GM18526 (cell line): ENCODE measurements around the gene VAT1.

ENCODE experiments used
- POLR2A ChIP-seq: IDR thresholded peaks from 3 replicates; pipeline ENCODE4 v1.6.1; 2011; ENCODE audit not compliant: insufficient read length; ENCODE audit errors: extremely low read depth

VAT1 gene

DNA sequence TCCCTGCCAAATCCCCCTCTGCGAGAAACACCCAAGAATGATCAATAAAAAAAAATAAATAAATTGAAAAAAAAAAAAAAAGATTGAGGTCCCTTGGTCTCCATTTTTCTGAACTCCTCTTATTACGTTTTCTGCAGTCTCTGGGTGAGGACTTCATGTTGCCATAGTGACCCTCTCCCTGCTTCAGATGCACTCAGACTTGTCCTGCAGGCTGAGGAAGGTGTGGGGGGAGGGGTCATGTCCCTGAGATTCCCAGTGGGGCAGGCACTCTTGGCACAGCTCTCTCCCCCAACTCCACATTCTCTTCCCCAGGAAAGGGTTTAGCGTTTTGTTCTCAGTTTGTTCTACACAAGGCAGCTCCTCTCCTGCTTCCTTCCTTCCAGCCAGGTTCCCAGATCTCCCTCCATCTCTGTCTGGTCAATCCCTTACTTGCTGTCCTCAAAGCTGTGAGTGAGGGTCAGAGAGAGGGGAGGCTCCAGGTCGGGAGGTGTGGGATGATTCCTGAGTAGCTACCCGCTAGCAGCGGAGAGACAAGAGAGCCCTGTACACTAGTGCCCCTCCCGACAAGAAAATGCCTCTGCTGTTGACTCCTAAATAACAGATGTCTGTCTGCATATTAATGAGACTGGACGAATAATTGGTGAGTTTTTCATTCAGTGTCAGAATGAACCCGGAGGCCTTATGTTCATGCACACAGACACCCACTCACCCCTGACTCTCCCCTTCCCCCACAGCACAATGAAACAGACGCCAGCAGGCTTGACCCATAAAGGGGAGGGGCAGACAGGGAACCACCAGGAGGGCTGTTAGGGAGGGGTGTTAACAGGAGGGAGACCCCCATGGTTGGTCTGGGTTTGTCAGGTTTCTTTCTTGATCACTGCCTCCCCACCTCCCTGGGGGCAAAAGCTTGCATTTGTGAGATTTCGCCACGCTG, 12.0 kb upstream of the VAT1 start:
- TF ChIP-seq POLR2A: no peak

DNA sequence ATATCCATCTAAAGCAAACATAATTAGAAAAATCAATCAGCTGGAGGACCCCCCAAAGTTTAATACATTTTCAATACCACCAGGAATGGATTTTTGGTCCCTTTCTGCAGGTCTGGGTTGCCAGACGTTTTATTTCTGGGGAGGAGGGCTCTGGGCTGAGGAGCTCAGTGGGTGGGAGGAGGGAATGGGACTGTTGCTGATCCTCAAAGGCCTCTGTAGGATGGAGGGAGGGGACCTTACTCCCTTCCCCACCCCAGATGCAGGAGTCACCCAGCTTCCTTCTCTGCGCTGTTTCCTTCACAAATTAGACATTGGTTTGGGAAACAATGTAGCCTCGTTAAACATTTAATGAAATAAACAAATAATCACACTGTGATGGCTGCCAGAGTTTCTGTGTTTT, 9.5 kb upstream of the VAT1 start:
- no peak for TF ChIP-seq POLR2A

DNA sequence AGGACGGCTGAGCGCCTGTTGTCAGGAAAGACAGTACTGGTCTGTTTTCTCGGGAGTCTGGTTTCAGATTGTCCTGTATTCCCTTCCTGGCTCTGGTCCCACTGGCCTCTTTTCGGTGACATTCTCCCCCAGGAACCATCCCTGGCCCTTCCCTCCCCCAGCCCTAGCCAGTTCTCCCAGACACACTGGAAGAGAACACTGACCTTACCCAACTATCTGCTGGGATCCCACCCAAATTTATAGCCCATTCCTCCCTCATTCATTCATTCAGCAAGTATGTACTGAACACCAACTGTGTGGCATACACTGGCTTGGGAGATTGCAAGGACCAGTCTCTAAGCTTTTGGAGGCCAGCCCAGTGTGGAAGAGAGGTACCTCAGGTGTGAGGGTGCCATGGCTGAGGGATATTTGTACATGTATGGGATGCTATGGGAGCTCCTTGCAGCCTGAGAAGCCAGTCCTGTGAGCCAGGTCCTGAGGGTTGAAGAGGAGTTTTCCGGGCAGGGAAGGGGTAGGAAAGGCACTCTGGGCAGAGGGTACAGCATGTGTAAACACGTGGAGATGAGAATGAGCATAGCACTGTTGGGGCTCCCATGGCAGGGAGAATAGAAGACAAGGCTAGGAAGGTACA, 8.1 kb upstream of the VAT1 start:
- no peak for TF ChIP-seq POLR2A

DNA sequence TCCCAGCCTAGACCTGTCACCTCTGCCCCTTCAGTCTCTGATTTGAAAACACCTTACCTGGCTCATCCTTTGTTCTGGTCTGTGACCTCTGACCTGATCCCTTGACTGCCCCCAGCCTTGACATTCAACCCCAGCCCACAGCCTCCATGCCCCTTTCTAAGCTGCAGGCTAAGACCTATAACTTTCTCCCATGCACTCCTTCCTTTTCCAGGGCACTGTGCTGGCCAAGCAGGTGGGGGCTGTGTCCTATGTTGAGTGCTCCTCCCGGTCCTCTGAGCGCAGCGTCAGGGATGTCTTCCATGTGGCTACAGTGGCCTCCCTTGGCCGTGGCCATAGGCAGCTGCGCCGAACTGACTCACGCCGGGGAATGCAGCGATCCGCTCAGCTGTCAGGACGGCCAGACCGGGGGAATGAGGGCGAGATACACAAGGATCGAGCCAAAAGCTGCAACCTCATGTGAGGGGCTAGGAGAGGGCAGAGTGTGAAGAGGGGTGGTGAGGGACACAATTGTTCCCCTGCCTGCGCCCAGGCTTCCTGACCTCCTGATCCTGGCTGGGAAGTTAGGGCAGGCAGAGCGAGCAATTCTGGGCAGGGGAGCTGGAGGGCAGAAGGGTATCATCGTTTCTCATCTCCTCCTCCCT, 6.2 kb upstream of the VAT1 start:
- no peak for TF ChIP-seq POLR2A

DNA sequence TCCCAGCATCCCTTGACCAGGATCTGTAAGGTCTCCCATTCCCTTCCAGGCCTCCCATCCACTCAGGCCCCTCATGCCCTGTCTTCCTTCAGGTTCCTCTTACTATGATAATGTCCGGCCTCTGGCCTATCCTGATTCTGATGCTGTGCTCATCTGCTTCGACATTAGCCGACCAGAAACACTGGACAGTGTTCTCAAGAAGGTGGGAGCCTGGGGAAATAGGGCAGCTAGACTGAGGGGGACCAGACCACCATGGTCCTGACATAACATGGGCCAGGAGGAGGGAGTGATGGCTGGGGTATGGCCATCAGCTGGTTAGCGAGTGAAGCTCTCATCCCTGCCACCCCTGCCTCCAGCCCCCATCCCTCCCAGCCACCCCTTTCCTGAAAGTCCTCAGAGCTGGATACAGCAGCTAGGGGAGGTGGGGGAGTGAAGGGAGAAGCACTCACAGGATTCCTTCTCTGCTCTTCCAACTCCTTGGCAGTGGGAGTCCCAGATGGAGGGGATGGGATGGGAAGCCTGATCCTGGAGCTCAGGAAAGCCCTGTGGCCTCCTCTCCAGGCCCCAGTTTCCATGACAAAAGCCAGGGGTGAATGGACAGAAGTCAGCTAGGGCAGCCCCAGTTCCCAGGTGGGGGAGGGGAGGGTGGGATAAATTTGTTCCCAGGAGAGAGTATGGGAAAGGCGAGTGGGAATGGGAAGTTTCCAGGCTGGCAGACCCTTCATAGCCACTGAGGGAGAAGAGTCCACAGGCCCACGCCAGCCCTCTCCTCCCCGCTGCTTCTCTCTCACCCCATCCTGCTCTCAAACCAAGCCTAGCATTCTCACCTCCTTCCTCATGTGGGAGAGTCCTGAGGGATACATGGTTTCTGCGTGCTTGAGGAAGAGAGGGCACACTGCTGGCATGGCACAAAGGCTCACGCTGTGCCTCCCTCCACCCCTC, 5.2 kb upstream of the VAT1 start:
- no peak for TF ChIP-seq POLR2A

DNA sequence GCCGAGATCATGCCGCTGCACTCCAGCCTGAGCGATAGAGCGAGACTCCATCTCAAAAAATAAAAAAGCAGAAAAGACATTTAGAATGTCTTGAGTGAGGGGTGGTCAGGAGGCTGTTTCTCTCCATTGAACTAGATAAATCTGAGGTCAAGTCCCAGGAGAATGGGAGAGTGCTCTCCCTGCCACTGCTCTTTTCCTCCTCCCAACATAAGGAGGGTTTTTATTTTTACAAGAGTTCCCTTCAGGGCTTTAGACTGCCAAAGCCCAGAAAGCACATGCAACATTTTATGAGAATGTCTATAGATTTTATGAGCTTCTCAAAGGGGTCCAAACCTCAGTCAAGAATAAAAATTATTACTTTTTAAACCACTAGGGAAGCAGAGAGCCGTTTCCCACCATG, 4.4 kb upstream of the VAT1 start:
- no peak for TF ChIP-seq POLR2A

DNA sequence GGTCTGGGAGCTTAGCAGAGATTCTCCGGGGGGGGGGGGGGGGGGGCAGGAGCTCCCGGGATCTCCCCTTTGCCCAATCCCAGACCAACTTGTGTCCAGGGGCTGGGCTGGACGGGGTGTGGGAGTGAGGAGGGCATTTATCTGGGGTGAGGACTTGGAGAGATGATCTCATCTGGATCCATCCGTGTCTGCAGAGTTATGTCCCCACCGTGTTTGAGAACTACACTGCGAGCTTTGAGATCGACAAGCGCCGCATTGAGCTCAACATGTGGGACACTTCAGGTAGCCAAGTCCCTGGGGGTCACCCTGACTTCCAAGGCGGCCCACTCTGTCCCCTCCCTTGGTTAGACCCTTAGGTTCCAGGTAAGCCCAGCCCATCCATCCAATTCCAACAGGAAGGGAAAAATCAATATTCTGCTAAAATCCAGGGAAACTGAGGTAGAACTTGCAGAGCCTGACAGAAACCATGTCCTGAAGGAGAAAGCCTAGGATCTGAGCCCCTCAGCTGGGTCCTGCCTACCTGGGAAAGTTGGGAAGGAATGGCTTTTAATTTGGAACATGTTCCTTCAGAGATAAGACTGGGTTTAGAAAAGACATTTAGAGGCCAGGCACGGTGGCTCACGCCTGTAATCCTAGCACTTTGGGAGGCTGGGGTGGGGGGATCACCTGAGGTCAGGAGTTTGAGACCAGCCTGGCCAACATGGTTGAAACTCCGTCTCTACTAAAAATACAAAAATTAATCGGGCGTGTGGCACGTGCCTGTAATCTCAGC, 3.8 kb upstream of the VAT1 start:
- TF ChIP-seq POLR2A: no peak

DNA sequence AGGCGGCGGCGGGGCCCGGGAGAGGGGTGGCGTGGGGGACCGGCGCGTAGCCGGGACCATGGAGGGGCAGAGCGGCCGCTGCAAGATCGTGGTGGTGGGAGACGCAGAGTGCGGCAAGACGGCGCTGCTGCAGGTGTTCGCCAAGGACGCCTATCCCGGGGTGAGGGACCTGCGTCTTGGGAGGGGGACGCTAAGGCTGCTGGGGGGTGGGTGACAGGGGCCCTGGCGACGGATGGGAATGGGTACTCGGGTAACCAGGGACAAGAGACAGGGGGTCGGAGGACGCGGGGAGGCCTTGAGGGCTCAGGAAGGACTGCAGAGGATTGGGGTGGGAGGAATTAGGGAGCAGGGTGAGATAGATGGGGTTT, 3.1 kb upstream of the VAT1 start:
- no peak for TF ChIP-seq POLR2A

DNA sequence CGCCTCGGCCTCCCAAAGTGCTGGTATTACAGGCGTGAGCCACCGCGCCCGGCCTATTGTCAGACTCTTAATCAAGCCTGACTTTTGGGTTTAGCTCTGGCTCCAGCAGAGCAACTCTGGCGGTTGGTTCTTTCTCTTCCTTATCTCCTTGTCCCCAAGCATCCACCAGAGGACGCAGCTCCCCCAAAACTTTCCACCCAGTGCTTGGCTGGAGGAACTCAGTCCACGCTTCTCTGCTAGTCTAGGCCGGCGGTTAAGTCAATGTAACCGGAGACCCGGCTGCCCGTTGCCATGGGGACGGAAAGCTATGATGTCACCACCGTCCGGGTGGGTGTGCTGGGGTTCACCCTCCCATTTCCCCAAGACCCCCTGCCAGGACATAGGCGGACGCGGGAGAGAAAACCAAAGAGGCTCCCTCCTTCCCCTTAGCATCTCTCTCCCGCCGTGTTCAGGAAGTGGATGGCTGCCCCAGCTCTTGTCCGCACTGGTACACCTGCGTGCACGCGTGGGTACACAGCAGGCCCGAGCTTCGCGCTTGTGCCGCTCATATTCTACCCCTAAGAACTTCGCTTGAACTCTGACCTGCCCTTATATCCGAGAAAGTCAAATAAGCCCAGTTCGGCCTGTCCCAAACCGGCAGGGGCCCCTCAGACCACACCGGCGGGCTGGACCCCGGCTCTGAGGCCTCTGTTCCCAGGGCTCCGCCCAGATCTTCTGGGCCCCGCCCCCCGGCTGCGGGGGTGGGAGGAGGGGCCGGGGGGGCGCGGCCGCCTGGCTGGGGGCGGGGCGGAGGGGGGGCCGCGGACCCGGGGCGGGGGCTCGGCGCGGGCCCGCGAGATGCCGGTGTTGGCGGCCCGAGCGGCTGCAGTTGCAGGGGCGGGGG, 2.5 kb upstream of the VAT1 start, which contains the start of gene RND2:
Gene RND2, plus strand, starts transcription at position 825 of the 883 bp plus-strand sequence. CDS start 117 bp downstream, outside the sequence.
- TF ChIP-seq POLR2A: no peak

DNA sequence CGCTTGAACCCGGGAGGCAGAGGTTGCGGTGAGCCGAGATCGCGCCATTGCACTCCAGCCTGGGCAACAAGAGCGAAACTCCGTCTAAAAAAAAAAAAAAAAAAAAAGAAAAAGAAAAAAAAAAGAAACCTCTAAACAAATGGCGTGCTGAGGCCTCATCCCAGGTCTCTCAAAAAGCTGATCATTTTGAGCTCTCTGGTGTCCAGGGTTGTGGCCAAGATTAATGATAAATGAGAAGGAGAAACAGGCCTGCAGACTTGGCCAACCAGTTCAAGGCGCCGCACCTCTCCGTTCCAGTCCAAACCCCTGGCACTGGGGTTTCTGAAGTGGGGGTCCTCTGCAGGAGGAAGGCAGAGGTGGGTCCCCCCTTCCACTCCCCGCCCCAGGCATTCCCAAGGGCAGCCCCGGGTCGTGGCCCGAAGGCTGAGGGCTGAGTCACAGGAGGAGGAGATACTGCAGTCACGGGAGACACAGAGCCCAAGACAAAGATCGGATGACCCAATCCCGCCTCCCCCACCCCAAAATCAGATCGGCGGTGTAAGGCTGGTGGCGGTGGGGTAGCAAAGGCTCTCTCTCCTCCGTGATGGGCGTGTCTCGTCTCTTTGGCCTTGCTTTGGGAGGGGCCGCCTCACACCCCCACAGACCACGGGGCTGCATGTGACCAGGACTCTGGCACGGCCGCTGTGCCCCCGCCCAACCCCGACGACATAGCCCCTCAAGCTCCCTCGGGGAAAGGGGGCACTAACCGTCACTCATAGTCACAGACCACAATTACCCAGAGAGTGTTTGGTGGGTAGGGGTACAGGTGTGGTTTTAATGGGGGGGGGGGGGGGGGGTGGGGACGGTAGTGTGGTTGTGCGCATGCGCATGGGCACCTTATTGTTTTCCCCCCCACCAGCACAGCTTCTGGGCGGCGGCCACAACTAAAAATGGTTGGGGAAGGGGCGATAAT, 1.1 kb downstream of the VAT1 start:
- no peak for TF ChIP-seq POLR2A

DNA sequence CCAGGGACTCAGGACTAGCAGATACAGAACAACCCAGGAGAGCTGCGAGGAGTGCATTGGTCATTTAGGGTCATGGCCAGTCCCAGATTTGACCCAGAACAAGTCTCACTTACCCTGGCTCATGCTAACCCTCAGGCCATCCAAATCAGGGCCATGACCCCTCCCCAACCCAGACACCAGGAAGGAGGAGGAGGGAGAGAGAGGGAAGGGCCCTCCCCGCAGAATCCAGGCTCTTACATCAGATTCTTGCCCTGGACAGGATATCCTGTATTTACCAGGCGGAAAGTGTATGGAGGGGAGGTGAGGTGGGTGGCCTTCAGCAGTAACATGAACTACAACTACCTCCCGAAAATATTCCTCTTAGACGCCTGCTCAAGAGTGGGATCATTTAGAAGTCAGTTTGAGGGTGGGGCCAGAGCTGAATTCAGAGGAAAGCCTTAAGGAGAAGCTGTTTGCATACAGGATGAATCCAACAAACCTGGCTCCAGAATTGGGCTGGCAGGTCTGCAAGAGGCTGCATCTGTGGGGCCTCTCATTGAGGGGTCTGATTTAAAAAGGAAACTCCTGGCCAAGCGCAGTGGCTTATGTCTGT, 2.1 kb downstream of the VAT1 start:
- TF ChIP-seq POLR2A: no peak

DNA sequence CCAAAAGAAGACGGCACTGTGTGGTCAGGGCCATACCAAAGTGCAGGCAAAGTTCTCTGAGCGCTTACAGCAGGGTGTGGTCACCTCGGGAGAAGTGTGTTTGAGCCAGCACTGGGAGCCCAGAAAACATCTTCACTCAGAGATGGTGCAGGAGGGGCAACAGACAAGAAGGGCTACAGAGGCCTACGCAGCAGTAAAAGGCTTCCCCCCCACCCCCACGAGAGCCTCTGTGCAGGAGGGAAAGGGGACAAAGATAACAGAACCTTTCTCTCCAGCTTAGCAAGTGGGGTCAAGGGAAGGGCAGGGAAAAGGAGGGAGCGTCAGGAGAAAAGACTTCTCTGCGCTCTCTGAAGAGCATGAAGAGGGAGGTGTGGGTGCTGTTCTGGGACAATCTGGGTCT, 2.8 kb downstream of the VAT1 start:
- no peak for TF ChIP-seq POLR2A

DNA sequence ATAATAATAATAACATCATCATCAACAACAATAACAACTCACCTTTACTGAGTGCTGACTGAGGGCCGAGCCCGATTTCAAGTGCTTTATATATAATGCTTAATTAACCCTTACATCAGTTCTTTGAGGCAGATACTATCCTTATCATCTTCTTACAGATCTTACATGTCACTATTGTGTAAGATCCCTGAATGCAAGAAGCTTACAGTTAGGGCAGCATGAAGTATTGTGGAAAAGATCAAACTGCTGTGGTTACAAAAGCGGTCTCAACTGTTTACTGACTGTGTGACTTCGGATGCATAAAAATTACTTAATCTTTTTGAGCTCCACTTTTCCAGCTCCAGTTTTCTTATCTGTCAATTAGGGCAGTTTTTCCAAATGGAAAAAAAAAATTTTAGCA, 3.3 kb downstream of the VAT1 start:
- TF ChIP-seq POLR2A: no peak
